Sigmoid colon (tissue), 7 donors: ENCODE measurements around the gene SLC25A11. TPM values are rescaled to one million over a fixed set of nuclear protein-coding genes. Genes with fewer than 3 reads are reported as not detected.

Experiments used
- DNase-seq: peaks from one replicate; pipeline ENCODE4 v3.0.0-alpha.2; 2019
- H3K27ac ChIP-seq, 4 donors: fragments of 200-600 bp; sonication (generic); one replicate each; pipeline ENCODE4 v1.5.1; 2016 to 2019; ENCODE audit warnings: mild to moderate bottlenecking in 1 of 4
- H3K27me3 ChIP-seq, 3 donors: fragments of 200-600 bp; sonication (generic); one replicate each; pipeline ENCODE4 v1.5.1; 2019; ENCODE audit warnings: mild to moderate bottlenecking in 1 of 3
- H3K36me3 ChIP-seq, 4 donors: fragments of 200-600 bp; sonication (generic); one replicate each; pipeline ENCODE4 v1.5.1; 2016 to 2019
- H3K4me1 ChIP-seq, 4 donors: fragments of 200-600 bp; sonication (generic); one replicate each; pipeline ENCODE4 v1.5.1; 2017 to 2019
- H3K4me3 ChIP-seq, 4 donors: fragments of 200-600 bp; sonication (generic); one replicate each; pipeline ENCODE4 v1.5.1; 2017 to 2019; ENCODE audit warnings: mild to moderate bottlenecking in 2 of 4, moderate library complexity in 1 of 4
- H3K9me3 ChIP-seq, 4 donors: fragments of 200-600 bp in 3 of 4; sonication (generic) in 3 of 4; one replicate each; pipeline versions ENCODE4 v1.5.1 to v1.6.1; 2013 to 2019
- EP300 ChIP-seq, 4 donors: sonication (generic); formaldehyde crosslinking; IDR thresholded peaks; one replicate each; pipeline ENCODE4 v1.6.1; 2017; ENCODE audit warnings: antibody characterized with exemption in 4 of 4
- POLR2A ChIP-seq, 2 donors: fragments of 450-650 bp; IDR thresholded peaks; one replicate each; pipeline ENCODE4 v1.6.1; 2016; ENCODE audit warnings: antibody characterized with exemption in 2 of 2, mild to moderate bottlenecking in 2 of 2, moderate library complexity in 2 of 2
- POLR2AphosphoS5 ChIP-seq, 4 donors: sonication (generic); formaldehyde crosslinking; IDR thresholded peaks; one replicate each; pipeline ENCODE4 v1.6.1; 2017; ENCODE audit warnings: antibody characterized with exemption in 4 of 4
- WGBS, 2 donors: extraction: QIAGEN DNeasy Blood & Tissue Kit; methylation state at CpG; one replicate each; pipeline ENCODE4 v1.1.7; 2013; 5-methylcytosine and 5-hydroxymethylcytosine counted together
- intact Hi-C: fragments of 100-400 bp; cut with DNase I; formaldehyde crosslinking; loops from one replicate; pipeline ENCODE4 v1.15.1; 2023
- polyA plus RNA-seq, 3 donors: library from polyadenylated mRNA; stranded (reverse); fragments of 200-250 nt; gene quantifications; one replicate each; pipeline ENCODE4 v1.2.3, GENCODE V29; 2013
- total RNA-seq, 4 donors: library from RNA; depleted of rRNA; stranded (reverse); fragments of >200 nt; gene quantifications; one replicate each; pipeline ENCODE4 v1.1.0, GENCODE V29; 2016
- TF ChIP-seq, protein P1 (sequence below), 4 experiments: fragments of 450-650 bp in 3 of 4; fragments of 200-600 bp in 1 of 4; IDR thresholded peaks; one replicate each; pipeline ENCODE4 v1.5.1; 2016 to 2019; ENCODE audit warnings: antibody characterized with exemption in 4 of 4, mild to moderate bottlenecking in 3 of 4, moderate library complexity in 2 of 4
- donor health status: healthy with polysubstance abuse.
- donor health status: Bipolar disorder and iron deficiency.
- donor health status: healthy.

The SLC25A11 gene
- total and polyA plus RNA-seq, 7 donors = 41.0 to 82.8 (median 57.7) TPM

DNA sequence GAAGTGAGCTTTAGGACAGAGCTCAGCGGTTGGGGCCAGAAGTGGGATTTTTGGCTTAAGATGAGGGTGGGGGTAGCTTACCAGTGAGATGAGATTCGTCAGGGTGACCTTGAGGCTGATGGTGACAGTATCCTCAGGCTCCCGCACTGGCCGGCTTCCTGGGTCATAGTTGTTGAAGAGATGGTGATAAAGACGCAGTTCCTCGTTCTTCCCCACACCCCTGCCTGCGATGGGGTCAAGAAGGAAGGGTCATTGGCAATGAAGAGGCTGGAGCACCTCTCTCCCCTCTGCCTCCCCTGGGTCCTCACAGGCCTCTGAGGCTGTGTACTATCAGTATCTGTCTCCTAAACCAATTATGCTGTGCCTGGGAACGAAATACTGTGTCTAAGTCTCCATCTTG lies 37.3 kb downstream of the SLC25A11 start:
- Histone ChIP-seq H3K27me3 (peaks cover 28 to 62% (median 36%) of the 10 kb centered on the region in 3 donors), H3K4me3 (no peak overlapping the region), H3K36me3 (no peaks in the 10 kb centered on the region), H3K27ac (no peak overlapping the region), H3K4me1 (peaks cover 0 to 34% (median 19%) of the 10 kb centered on the region in 4 donors), H3K9me3 (no peaks in the 10 kb centered on the region)
- no peak for TF ChIP-seq EP300 (IDR thresholded peaks at IDR 0.05)
- 47 to 77% methylated on average over 8 of the region's 8 CpGs for WGBS, 2 donors
- no peak for DNase-seq
- intact Hi-C loops = no loop called here

DNA sequence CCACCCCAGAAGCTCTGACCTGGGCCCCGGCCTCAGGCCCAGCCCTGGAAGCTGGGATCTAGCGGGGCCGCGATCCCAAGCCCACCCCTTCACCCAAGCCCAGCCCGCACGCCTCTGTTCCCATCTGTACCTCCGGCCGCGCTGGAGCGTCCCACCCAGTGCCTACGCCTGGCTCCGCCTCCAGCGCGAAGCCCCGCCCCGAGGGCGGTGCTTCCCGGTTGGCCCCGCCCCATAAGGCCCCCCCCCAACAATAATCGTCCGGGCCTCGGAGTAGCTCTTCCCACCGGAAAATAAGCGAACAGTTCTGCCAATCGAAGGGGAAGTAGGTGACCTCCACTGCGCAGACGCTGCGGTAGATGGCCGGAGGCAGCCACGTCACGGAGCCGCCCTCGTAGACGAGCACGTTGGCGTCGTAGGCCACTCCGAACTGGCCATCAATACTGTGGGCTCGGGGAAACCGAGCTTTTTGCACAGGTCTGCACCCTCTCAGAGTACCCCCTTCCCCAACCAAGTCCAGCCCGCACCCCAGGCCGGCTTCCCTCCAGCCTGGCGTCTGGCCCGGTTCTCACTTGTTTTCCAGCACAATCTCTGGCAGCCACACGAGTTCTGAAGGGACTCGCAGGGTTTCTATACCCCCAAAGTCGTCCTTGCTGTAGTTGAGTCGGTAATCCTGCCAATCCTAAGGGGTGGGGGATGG lies 38.0 kb downstream of the SLC25A11 start:
- peaks cover under 1 to 6% (median 2%) of the 10 kb centered on the region in 4 donors for H3K36me3 ChIP-seq
- peaks cover 0 to 34% (median 19%) of the 10 kb centered on the region in 4 donors for H3K4me1 ChIP-seq
- H3K27ac ChIP-seq = peak overlapping the region in 2 of 4 donors; percentile 11 to 55
- no peaks in the 10 kb centered on the region for H3K9me3 ChIP-seq
- DNase-seq = no peak
- WGBS, 2 donors = 39 to 53% methylated on average over 48 of the region's 48 CpGs
- H3K4me3 ChIP-seq = peak overlapping the region in 1 of 4 donors; percentile 47
- peaks cover 28 to 70% (median 36%) of the 10 kb centered on the region in 3 donors for H3K27me3 ChIP-seq
- intact Hi-C loops = no loop called here
- TF ChIP-seq POLR2AphosphoS5 (IDR thresholded peaks at IDR 0.05) (peak in 2 of 4 donors; percentile 37 to 52), EP300 (IDR thresholded peaks at IDR 0.05) (no peak)

DNA sequence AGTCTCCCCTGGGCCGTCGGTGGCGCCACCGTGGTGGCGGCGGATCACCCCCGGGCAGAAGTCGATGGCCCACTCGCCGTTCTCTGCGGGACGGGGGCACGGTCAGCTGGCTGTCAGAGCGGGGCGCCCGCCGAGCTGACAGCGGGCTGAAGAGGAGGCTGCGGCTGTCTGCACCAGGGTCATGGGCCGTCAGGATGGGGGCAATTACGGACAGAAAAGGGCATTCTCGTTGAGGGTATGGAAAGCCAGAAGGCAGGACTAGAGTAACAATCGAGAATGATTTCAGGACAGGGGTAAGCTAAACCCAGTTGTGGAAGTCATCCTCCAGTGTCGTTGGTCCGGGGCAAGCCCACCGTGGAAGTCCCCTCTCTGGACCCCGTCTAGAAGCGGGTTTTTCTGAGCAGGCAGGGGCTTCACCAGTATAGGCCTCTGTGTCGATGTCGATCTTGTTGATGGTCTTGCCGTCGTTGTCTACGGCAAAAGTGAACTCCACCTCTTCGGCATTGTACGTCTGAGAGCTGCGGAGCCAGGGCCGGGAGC lies 38.7 kb downstream of the SLC25A11 start:
- Histone ChIP-seq H3K27ac (peak overlapping the region in 1 of 4 donors; percentile 55), H3K4me3 (peak overlapping the region in 2 of 4 donors; percentile 4 to 47), H3K4me1 (peaks cover 0 to 34% (median 19%) of the 10 kb centered on the region in 4 donors)

DNA sequence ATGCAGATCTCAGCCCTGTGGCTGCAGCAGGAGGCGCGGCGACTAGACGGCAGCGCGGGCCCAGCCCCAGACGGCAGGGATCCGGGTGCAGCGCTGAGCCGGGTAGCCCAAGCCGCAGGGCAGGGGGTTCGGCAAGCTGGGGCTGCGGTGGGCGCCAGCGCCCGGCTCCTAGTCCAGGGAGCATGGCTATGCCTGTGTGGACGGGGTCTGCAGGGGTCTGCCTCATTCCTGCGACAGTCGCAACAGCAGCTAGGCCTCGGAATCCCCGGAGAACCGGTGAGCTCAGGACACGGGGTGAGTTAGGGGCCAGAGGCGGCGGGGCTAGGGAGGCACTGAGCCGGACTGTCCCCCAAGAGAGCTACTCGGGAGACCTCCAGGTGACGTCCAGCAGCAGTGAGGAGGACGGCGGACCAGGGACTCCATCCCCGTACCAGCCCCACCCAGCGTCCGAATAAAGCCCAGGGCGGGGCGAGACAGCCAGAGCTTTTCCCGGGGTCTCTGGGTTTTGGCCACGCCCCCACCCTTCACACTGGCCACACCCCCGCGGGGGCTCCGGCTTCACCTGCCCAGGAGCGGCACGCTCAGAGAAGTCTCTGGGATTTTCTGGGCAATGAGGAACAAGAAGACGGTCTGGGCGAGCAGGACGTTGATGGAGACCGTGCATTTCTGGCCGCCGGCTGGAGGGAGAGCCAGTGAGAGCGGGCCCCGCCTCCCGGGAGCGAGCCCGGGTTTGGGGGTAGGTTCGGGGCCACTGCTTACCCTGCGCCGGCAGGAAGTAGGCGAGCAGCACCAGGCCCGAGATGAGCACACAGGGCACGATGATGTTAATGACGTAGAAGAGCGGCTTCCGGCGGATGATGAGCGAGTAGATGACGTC lies 39.4 kb downstream of the SLC25A11 start:
- intact Hi-C loops = no loop called here
- 14 to 19% methylated on average over 65 of the region's 65 CpGs for WGBS, 2 donors

More for the DNA sequence above, 38.7 kb downstream of the SLC25A11 start:
- DNase-seq = no peak
- intact Hi-C loops = no loop called here
- Histone ChIP-seq H3K36me3 (peaks cover 7 to 12% (median 7%) of the 10 kb centered on the region in 4 donors), H3K27me3 (peaks cover 28 to 70% (median 36%) of the 10 kb centered on the region in 3 donors), H3K9me3 (no peaks in the 10 kb centered on the region)
- 39 to 41% methylated on average over 37 of the region's 37 CpGs for WGBS, 2 donors
- no peak for TF ChIP-seq POLR2AphosphoS5 (IDR thresholded peaks at IDR 0.05)
- TF ChIP-seq, protein P1, sequence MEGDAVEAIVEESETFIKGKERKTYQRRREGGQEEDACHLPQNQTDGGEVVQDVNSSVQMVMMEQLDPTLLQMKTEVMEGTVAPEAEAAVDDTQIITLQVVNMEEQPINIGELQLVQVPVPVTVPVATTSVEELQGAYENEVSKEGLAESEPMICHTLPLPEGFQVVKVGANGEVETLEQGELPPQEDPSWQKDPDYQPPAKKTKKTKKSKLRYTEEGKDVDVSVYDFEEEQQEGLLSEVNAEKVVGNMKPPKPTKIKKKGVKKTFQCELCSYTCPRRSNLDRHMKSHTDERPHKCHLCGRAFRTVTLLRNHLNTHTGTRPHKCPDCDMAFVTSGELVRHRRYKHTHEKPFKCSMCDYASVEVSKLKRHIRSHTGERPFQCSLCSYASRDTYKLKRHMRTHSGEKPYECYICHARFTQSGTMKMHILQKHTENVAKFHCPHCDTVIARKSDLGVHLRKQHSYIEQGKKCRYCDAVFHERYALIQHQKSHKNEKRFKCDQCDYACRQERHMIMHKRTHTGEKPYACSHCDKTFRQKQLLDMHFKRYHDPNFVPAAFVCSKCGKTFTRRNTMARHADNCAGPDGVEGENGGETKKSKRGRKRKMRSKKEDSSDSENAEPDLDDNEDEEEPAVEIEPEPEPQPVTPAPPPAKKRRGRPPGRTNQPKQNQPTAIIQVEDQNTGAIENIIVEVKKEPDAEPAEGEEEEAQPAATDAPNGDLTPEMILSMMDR (IDR thresholded peaks at IDR 0.05) = no peak
- TF ChIP-seq EP300 (IDR thresholded peaks at IDR 0.05) = no peak
- no peak for TF ChIP-seq POLR2A (IDR thresholded peaks at IDR 0.05)

More for the DNA sequence above, 39.4 kb downstream of the SLC25A11 start:
- H3K9me3 ChIP-seq = no peaks in the 10 kb centered on the region
- peaks cover 0 to 34% (median 19%) of the 10 kb centered on the region in 4 donors for H3K4me1 ChIP-seq
- TF ChIP-seq, protein P1 (IDR thresholded peaks at IDR 0.05) = no peak
- no peak for TF ChIP-seq POLR2A (IDR thresholded peaks at IDR 0.05)
- no peak for TF ChIP-seq POLR2AphosphoS5 (IDR thresholded peaks at IDR 0.05)
- no peak for TF ChIP-seq EP300 (IDR thresholded peaks at IDR 0.05)
- H3K4me3 ChIP-seq = peak overlapping the region in 3 of 4 donors; percentile 34 to 50 (median 47)
- H3K27me3 ChIP-seq = peaks cover 28 to 70% (median 36%) of the 10 kb centered on the region in 3 donors
- H3K36me3 ChIP-seq = peaks cover 14 to 19% (median 15%) of the 10 kb centered on the region in 4 donors
- H3K27ac ChIP-seq = peak overlapping the region in 1 of 4 donors; percentile 55
- no peak for DNase-seq
